Measurements from ENCODE around the gene VWA7. TPM values are rescaled to one million over a fixed set of nuclear protein-coding genes. Genes with fewer than 3 reads are reported as not detected.

Gene VWA7
- total and polyA plus RNA-seq, 2 donors from 2014 or later, result 10.2 to 32.5 TPM

DNA sequence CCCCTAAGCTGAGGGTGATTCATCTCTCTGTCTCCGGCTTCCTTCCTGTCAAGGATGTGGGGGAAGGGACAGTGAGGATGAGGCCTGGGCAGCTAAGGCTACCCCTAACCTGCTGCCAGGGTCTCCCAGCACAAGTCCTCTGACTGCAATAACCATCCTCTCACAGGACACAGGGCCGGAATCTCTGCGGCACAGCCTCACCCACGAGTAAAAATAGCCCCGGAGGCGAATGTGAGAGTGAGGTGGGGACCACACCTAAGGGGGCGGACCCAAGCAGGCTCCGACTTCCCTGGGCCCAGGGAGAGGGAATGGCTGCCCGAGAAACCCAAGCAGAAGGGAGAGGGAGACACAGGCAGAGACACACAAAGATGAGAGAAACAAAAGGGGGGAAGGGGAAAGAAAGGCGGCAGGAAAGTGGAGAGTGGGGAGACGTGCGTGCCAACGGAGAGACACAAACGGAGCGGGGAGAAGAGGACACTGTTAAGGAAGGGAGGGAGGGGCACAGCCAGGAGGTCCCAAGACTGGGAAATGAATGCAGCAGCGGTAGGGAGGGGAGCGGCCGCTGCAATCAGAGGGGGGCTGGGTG, 42.2 kb downstream of the VWA7 start:
- H3K27me3 ChIP-seq (ENCODE audit: control insufficient read depth, insufficient read depth, low read length), result no peaks in the 10 kb centered on the region
- peaks cover 10 to 36% (median 28%) of the 10 kb centered on the region in 3 donors for H3K4me1 ChIP-seq (ENCODE audit: control insufficient read depth in 2 of 3, insufficient read depth in 2 of 3, low read depth in 1 of 3, low read length in 3 of 3)
- peak overlapping the region; percentile 90 to 99 (median 99) for H3K9ac ChIP-seq (ENCODE audit: low read length in 3 of 3)
- FAIRE-seq, result no peak
- peak overlapping the region; percentile 93 to 100 (median 98) for H3K4me3 ChIP-seq (ENCODE audit: low read length in 3 of 3)
- no peaks in the 10 kb centered on the region for H3K9me3 ChIP-seq (ENCODE audit: control insufficient read depth in 2 of 3, insufficient read depth in 1 of 3, low read length in 3 of 3)
- DNase-seq, result peak; percentile 43 to 87 (median 75)
- TF ChIP-seq, protein P1, sequence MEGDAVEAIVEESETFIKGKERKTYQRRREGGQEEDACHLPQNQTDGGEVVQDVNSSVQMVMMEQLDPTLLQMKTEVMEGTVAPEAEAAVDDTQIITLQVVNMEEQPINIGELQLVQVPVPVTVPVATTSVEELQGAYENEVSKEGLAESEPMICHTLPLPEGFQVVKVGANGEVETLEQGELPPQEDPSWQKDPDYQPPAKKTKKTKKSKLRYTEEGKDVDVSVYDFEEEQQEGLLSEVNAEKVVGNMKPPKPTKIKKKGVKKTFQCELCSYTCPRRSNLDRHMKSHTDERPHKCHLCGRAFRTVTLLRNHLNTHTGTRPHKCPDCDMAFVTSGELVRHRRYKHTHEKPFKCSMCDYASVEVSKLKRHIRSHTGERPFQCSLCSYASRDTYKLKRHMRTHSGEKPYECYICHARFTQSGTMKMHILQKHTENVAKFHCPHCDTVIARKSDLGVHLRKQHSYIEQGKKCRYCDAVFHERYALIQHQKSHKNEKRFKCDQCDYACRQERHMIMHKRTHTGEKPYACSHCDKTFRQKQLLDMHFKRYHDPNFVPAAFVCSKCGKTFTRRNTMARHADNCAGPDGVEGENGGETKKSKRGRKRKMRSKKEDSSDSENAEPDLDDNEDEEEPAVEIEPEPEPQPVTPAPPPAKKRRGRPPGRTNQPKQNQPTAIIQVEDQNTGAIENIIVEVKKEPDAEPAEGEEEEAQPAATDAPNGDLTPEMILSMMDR (IDR thresholded peaks at IDR 0.05; ENCODE audit: borderline replicate concordance, extremely low read depth, insufficient read depth), result no peak
- intact Hi-C loops (cut with DNase I), result no loop called here
- peaks cover 0 to 28% (median 16%) of the 10 kb centered on the region in 3 donors for H3K36me3 ChIP-seq (ENCODE audit: control insufficient read depth in 2 of 3, insufficient read depth in 3 of 3, low read length in 3 of 3)
- peak overlapping the region; percentile 98 to 99 for H3K27ac ChIP-seq (ENCODE audit: low read depth in 2 of 2, low read length in 2 of 2)

DNA sequence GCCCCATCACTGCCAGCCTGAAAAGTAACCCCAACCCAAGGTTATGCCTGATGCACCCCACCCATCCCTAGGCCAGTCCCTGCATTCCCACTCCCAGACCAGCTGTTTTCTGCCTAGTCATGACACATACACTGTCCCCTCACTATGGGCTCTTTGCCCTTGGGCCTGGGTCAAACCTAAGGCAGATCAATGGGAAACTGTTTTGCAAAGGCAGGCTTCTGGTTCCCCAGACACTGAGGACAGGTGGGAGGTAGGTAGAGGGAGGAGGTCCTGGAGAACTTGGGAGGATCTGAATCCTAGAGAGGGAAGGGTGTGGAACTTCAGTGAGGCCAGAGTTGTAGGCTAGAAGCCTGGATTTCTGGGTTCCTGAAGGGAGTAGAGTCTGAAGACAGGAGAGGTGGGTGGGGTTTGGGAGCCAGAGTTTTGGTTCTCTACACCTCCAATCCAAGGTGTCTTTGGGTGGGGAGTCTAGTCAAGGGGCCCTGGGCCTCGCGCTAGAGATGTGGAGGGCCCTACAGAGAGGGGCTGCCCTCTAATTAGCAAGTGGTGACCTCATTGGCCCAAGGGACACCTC, 42.8 kb downstream of the VWA7 start:
- no peaks in the 10 kb centered on the region for H3K9me3 ChIP-seq (ENCODE audit: control insufficient read depth in 2 of 3, insufficient read depth in 1 of 3, low read length in 3 of 3)
- no peaks in the 10 kb centered on the region for H3K27me3 ChIP-seq (ENCODE audit: control insufficient read depth, insufficient read depth, low read length)
- peak overlapping the region; percentile 93 to 100 (median 98) for H3K4me3 ChIP-seq (ENCODE audit: low read length in 3 of 3)
- peaks cover 10 to 36% (median 28%) of the 10 kb centered on the region in 3 donors for H3K4me1 ChIP-seq (ENCODE audit: control insufficient read depth in 2 of 3, insufficient read depth in 2 of 3, low read depth in 1 of 3, low read length in 3 of 3)
- H3K36me3 ChIP-seq (ENCODE audit: control insufficient read depth in 2 of 3, insufficient read depth in 3 of 3, low read length in 3 of 3), result peaks cover 0 to 28% (median 16%) of the 10 kb centered on the region in 3 donors
- intact Hi-C loops (cut with DNase I), result no loop called here
- TF ChIP-seq, protein P1 (IDR thresholded peaks at IDR 0.05; ENCODE audit: borderline replicate concordance, extremely low read depth, insufficient read depth), result no peak
- peak overlapping the region in 2 of 3 donors; percentile 34 to 99 for H3K9ac ChIP-seq (ENCODE audit: low read length in 3 of 3)
- H3K27ac ChIP-seq (ENCODE audit: low read depth in 2 of 2, low read length in 2 of 2), result peak overlapping the region; percentile 98 to 99
- FAIRE-seq, result no peak
- DNase-seq, result peak in 1 of 5 donors; percentile 24

GRCh38 chr6:31733734-31734133, 43.4 kb downstream of the VWA7 start:
- H3K4me1 ChIP-seq (ENCODE audit: control insufficient read depth in 2 of 3, insufficient read depth in 2 of 3, low read depth in 1 of 3, low read length in 3 of 3), result peaks cover 10 to 33% (median 24%) of the 10 kb centered on the region in 3 donors
- peak overlapping the region in 2 of 3 donors; percentile 4 to 100 for H3K4me3 ChIP-seq (ENCODE audit: low read length in 3 of 3)
- DNase-seq (no peak), FAIRE-seq (no peak)
- no peaks in the 10 kb centered on the region for H3K27me3 ChIP-seq (ENCODE audit: control insufficient read depth, insufficient read depth, low read length)
- peak overlapping the region; percentile 98 to 99 for H3K27ac ChIP-seq (ENCODE audit: low read depth in 2 of 2, low read length in 2 of 2)
- intact Hi-C loops (cut with DNase I), result no loop called here
- H3K9ac ChIP-seq (ENCODE audit: low read length in 3 of 3), result peak overlapping the region in 1 of 3 donors; percentile 99
- TF ChIP-seq, protein P1 (IDR thresholded peaks at IDR 0.05; ENCODE audit: borderline replicate concordance, extremely low read depth, insufficient read depth), result no peak
- H3K9me3 ChIP-seq (ENCODE audit: control insufficient read depth in 2 of 3, insufficient read depth in 1 of 3, low read length in 3 of 3), result no peaks in the 10 kb centered on the region
- H3K36me3 ChIP-seq (ENCODE audit: control insufficient read depth in 2 of 3, insufficient read depth in 3 of 3, low read length in 3 of 3), result peaks cover 0 to 28% (median 16%) of the 10 kb centered on the region in 3 donors
